HG03045 (cell line): ENCODE measurements around the gene SUV39H2.
"Not testable (repeated sequence)": the region's sequence is repeated elsewhere in the genome, so short reads cannot be mapped to it uniquely, and the experiment has no call there.

Experiments used
- ATAC-seq: cut with Tn5 transposase; IDR thresholded peaks from one replicate; pipeline ENCODE4 v1.9.1; 2021; ENCODE audit warnings: mild to moderate bottlenecking, moderate library complexity; ENCODE audit not compliant: unreplicated experiment

SUV39H2 gene

GRCh38 chr10:14873090-14873760, 5.4 kb upstream of the SUV39H2 start:
- no peak for ATAC-seq

DNA sequence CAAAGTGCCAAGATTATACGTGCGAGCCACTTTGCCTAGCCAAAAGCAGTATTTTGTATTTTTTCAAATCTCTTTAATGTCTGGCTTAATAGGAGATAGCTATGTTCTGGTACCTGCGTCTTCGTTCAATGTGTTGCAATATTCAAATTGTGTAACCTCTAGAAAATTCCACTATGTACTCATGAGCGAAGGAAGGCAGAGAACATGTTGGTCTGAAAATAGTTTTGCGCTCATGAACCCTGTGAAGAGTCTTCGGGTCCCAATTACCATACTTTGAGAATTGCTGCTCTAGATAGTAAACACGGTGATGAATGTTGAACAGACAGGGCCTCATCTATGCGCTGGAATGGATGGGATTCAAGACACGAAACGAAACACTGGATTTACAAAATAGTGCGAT, 2.7 kb upstream of the SUV39H2 start:
- ATAC-seq, result no peak

GRCh38 chr10:14876764-14877163, 1.9 kb upstream of the SUV39H2 start:
- no peak for ATAC-seq

DNA sequence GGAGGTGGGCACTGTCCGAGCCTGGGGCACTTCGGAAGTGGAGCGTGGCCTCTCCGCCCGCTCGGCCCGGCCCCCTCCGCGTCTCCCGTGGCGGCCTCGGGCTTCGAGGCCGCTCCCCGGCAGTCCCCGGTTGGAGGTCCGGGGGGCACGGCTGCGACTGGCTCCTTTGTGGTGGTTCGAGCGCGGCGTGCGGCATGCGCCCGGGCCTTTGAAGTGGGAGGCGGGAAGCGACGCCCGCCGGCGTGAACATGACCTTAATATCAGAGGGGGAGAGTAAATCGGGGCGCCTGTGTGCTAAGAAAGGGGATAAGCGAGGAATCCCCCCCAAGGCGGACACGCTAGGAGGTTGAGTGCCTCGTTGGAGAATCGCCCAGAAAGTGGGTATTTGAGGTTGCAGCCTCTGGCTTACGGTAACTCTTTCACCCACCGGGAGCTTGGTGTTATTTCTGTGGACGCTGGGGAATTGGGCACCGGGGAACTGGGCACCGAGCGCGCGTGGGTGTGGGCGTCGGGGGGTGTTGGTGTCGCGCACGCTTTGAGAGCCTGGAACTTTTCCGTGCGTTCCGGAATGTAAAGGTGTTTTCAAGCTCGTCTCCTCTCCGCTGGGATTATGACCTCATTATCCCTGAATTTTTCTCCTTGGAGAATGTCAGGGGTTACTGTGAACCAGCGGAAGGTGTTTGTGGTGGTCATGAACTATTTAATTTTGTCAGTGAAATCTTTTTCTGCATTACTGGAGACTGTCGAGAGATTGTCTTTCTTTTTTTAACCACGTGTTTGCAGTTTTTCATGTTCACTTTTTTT, 660 bp downstream of the SUV39H2 start:
- peak; percentile 23 for ATAC-seq

DNA sequence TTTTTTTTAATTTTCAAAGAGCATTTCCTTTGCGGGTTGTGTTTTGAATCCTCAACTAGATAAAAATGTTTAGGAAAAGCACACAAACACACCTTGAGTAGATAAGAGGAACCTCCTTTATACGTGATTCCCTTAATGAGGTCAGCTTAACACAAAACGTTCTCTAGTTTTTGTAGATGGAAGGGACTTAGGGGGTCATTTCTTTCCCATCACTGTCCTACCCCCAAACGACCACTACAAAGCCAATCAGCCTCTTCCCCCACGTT, 1.2 kb downstream of the SUV39H2 start:
- no peak for ATAC-seq

DNA sequence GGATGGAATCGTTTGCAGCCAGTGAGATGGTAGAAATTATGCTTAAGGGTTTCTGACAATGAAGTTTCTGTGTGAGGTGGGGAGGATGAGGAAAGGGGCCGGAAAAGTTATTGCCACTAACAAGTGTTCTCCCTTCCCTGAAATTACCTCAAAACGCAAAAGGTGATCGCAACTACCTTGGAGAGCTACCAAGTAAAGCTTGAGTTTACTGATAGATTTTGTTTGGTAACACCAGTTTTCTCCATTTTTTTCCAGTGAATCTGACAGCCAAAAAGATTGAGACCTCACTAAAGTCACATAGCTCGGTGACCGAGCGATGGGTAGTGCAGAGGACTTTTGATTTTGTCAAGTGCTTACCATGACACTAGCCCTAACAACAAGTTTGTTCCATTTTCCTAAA, 1.6 kb downstream of the SUV39H2 start:
- no peak for ATAC-seq

DNA sequence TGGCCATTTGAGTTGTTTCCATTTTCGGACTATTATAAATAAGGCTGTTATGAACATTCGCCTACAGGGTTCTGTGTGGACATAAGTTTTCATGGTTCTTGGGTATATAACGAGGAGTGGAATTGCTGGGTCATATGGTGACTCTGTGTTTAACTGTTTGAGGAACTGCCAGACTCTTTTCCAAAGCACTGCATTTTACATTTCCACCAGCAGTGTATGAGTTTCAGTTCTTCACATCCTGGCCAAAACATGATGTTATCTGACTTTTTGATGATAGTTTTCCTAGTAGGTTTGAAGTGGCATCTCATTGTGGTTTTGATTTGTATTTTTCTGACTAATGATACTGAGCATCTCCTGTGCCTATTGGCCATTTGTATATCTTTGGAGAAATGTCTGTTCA, 5.4 kb downstream of the SUV39H2 start:
- ATAC-seq, result no peak

- ATAC-seq, result no peak
Measured at GRCh38 chr10:14889318-14889717, 10.7 kb downstream of the SUV39H2 start.

DNA sequence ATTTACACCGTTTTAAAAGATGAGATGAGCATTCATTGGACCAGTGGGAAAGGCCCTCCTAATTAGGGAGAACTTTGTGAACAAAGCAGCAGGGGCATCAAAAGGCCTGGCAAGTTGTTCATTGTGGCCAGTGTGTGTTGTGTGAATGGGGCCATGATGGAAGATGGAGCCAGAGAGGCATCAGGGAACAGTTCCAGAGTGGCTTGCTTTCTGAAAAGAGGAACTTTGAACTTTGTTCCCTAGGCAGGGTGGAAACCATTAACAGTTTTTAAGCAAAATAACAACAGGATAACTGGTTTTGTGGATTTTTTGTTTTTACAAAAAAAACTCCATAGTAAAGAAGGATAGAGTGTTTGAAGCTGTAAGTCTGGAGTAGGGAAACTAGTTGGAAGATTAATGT, 12.5 kb downstream of the SUV39H2 start:
- no peak for ATAC-seq

DNA sequence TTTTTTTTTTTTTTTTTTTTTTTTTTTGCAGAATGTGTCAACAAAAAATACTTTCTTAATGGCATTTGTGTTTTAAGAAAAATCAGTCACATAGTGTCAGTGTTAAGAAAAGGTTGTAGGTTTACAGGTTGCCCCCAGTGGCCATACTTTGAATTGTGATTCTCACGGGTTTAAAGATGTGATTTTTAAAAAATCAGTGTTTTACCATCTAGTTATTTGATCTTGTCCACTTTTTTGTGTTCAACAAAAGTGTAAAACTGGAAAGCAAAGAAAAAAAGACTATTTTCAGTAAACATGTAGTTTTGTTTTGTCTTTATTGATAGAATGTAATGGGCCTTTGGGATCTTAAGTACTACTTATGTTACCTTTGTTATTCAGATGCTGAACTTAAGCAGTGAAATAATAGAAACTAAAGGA, 25.7 kb downstream of the SUV39H2 start:
- ATAC-seq, result no peak

- ATAC-seq, result no peak
Measured at GRCh38 chr10:14904864-14905263, 26.2 kb downstream of the SUV39H2 start.

- no peak for ATAC-seq
Measured at GRCh38 chr10:14905890-14906289, 27.2 kb downstream of the SUV39H2 start.

DNA sequence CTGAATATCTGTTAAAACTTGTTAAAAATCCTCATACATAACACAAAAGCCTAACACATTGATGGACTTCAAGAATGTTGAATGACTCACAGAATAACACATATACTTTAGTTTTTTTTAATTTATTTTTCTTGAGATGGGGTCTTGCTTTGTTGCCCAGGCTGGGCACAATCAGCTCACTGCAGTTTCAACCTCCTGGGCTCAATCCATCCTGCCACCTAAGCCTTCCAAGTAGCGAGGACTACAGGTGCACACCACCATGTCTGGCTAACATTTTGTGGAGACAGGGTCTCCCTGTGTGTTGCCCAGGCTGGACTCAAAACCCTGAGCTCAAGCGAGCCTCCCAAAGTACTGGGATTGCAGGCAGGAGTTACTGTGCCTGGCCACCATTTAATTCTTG, 28.1 kb downstream of the SUV39H2 start:
- ATAC-seq, result no peak

DNA sequence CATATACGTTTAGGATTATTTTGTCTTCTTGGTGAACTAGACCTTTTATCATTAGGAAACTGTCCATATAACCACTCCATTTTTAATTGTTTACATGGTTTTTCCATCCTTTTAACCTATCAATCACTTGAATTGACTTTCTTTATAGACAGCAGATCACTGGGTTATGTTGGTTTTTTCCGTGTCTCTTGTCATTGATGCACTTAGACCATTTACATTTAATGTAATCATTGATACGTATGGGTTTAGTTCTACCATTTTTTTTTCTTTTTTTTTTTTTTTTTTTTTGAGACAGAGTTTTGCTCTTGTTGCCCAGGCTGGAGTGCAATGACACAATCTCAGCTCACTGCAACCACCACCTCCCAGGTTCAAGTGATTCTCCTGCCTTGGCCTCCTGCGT, 28.9 kb downstream of the SUV39H2 start:
- not testable (repeated sequence) for ATAC-seq

DNA sequence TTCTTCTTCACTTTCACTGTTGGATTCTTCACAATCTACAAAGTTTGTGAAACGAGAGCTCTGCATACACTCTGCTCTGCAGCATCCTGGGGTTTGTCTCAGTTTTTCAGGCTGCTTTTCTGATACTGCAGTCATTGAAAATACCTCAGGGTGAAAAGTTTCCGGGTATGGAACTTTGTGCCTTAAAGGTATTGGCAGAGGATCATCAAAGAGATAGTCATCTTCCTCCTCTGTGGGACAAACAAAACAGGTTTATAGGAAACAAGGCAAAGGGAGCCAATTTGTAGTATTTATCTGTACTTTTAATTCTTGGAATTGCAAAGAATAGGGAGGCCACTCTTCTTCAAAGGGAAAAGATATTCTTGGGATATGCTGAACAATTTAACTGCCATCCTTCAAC, 30.4 kb downstream of the SUV39H2 start:
- ATAC-seq, result no peak

DNA sequence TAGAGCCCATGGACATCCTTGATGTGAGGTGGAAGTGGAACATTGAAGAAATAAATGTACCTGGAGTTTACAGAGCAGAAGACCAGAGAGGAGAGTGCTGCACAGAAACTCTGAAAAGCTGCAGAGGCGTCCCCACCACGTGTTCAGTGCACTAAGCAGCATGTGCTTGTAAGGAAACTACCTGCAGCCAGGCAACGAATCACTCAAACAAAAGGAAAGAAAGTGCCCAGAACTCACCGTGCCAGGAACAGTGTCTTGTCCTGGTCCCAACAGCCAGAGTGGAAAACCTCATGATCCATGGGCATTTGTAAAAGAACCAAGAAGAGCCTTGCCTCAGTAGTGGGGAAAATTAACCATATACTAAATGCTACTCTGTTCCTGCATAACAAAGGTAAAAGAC, 32.3 kb downstream of the SUV39H2 start:
- no peak for ATAC-seq

DNA sequence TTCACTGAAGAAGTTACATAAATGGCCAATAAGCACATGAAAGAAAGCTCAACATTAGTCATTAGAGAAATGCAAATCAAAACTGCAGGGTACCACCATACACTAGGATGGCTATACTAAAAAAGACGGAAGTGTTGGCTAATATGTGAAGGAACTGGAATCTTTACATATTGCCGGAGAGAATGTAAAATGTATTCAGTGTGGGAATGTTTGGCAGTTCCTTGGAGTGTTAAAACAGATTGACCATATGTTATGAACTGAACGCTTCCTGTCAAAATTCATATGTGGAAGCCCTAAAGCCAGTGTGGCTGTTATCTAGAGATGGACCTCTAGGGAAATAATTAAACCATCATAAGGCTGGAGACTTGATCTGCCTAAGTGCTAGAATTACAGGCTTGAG, 33.1 kb downstream of the SUV39H2 start:
- no peak for ATAC-seq

DNA sequence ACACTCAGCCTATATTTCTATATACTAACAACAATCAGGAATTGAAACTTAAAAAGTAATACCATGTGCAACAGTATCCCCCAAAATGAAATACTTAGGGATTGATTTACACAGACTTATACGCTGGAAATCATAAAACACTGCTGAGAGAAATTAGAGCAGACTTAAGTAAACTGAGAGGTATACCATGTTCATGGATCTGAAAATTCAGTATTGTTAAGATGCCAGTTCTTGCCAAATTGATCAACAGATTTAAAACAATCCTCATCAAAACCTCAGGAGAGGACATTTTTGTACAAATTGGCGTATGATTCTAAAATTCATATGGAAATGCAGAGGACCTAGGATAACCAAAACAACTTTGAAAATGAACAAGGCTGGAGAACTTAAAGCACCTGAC, 37.9 kb downstream of the SUV39H2 start:
- no peak for ATAC-seq

- ATAC-seq, result no peak
Measured at GRCh38 chr10:14917827-14918226, 39.2 kb downstream of the SUV39H2 start.

GRCh38 chr10:14918964-14919363, 40.3 kb downstream of the SUV39H2 start:
- no peak for ATAC-seq

DNA sequence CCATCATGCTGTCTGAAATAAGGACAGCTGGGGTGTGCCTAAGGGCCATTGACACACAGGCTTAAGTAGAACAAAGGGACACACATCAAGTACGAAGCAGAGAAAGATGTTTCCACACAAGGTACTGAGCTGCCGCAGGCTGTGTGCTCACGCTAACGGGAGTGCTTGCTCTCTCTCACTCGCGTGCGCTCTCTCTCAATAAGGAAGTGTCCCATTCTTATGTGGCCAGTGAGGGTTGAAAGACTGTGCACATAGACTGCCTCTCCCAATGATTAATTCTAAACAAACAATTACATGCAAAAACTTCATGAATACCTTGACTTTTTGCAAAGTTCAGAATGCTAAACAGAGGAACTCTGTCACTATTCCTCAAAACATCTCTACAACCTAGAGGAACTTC, 45.3 kb downstream of the SUV39H2 start:
- no peak for ATAC-seq

- no peak for ATAC-seq
Measured at GRCh38 chr10:14925268-14925667, 46.6 kb downstream of the SUV39H2 start.

GRCh38 chr10:14926061-14926470, 47.4 kb downstream of the SUV39H2 start:
- no peak for ATAC-seq
